ENCODE measurements around the gene N4BP2. TPM values are rescaled to one million over a fixed set of nuclear protein-coding genes. Genes with fewer than 3 reads are reported as not detected.

Gene N4BP2
- total and polyA plus RNA-seq, 2 of the 8 experiments (the other 6 are each of a cell fraction or from before 2014, with no cell fraction given): 4.4 to 44.7 TPM

DNA sequence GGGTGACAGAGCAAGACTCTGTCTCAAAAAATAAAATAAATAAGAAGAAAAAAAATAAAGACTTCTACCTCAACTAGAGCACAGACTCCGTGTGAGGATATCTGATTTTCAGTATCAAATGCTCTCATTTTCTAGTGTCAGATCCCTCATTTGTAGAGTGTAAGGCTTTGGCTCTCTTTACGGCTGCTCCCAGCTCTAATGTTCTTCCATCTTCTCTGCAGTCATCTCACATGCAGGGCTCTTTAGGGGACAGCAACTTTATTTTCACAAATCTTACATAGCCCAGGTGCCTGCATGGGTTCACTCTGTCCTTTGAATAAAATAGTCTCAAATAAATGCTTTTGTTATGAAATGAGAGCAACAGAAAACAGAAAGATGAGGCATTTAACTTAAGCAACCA is 120.9 kb downstream of the N4BP2 start:
- no peak for FAIRE-seq
- CTCF ChIA-PET (ENCODE audit: partially characterized antibody): interaction anchor here (0.8 to 1.3 kb wide), 2 partner anchors 132 to 139 kb away, joined by 3 to 4 read pairs; no protein-coding TSS in a partner anchor
- H3K23ac ChIP-seq (ENCODE audit: insufficient read length): no peak overlapping the region
- no peak overlapping the region for H3K4me2 ChIP-seq (ENCODE audit: insufficient read depth in 1 of 2, low read depth in 2 of 2, low read length in 2 of 2)
- no peak overlapping the region for H3K9ac ChIP-seq (replicated peaks in 1 of 4; ENCODE audit: extremely low read depth in 1 of 4, low read depth in 3 of 4, low read length in 3 of 4)
- WGBS, 2 experiments (ENCODE audit: extremely low coverage in 1 of 2, insufficient coverage in 1 of 2, insufficient read length in 1 of 2, insufficient replicate concordance in 2 of 2, low coverage in 1 of 2, low lambda C conversion rate in 2 of 2, missing lambda C conversion rate in 1 of 2): 83% methylated on average over 2 of the region's 2 CpGs; no CpG with 5 or more reads in 1 of the 2 experiments
- no peaks in the 10 kb centered on the region for H3K9me3 ChIP-seq (ENCODE audit: insufficient read depth in 2 of 2, low read depth in 1 of 2, low read length in 1 of 2)
- H3K4me3 ChIP-seq (ENCODE audit: extremely low read depth in 1 of 4, insufficient read depth in 2 of 4, low read depth in 3 of 4, low read length in 4 of 4): no peak overlapping the region
- H3K14ac ChIP-seq (ENCODE audit: insufficient read length): no peak overlapping the region
- no peaks in the 10 kb centered on the region for H3K79me2 ChIP-seq (ENCODE audit: control insufficient read depth in 1 of 2, insufficient read depth in 2 of 2, low read length in 2 of 2)
- no peak overlapping the region for H3K27ac ChIP-seq (ENCODE audit: low read depth, low read length)
- no peak overlapping the region for H2AFZ ChIP-seq (ENCODE audit: low read length)
- H3K4ac ChIP-seq (replicated peaks; ENCODE audit: insufficient read length, low read depth, low read length): no peak overlapping the region
- H3K4me1 ChIP-seq (replicated peaks in 1 of 4; ENCODE audit: control insufficient read depth in 3 of 4, insufficient read depth in 4 of 4, low read length in 3 of 4): peaks cover 0 to 6% (median 2%) of the 10 kb centered on the region in 4 experiments; a peak in 2 of 7 replicates
- H4K5ac ChIP-seq (ENCODE audit: insufficient read length, low read depth, low read length): no peak overlapping the region
- POLR2A ChIA-PET (ENCODE audit: partially characterized antibody): no interaction called here
- H3K27me3 ChIP-seq (replicated peaks in 1 of 4; ENCODE audit: control insufficient read depth in 3 of 4, extremely low read depth in 1 of 4, insufficient read depth in 3 of 4, low read length in 3 of 4): no peaks in the 10 kb centered on the region
- H2BK15ac ChIP-seq (ENCODE audit: low read length): no peak overlapping the region
- no peak overlapping the region for H2BK5ac ChIP-seq (ENCODE audit: low read depth, low read length)
- no peak overlapping the region for H3K56ac ChIP-seq (replicated peaks; ENCODE audit: insufficient read length, low read depth, low read length)
- H4K91ac ChIP-seq (replicated peaks; ENCODE audit: insufficient read length, low read length): no peak overlapping the region
- H3K23me2 ChIP-seq (ENCODE audit: low read depth, low read length): no peaks in the 10 kb centered on the region
- no peak overlapping the region for H2BK20ac ChIP-seq (ENCODE audit: low read length)
- H2BK120ac ChIP-seq (replicated peaks; ENCODE audit: low read depth, low read length): no peak overlapping the region
- H3K79me1 ChIP-seq (ENCODE audit: low read depth, low read length): no peaks in the 10 kb centered on the region
- no peak overlapping the region for H2BK12ac ChIP-seq (ENCODE audit: low read depth, low read length)
- no peak overlapping the region for H2AK5ac ChIP-seq (ENCODE audit: low read depth, low read length)
- no peak for DNase-seq (ENCODE audit: low read depth in 1 of 2, low spot score in 2 of 2)
- no peaks in the 10 kb centered on the region for H3K36me3 ChIP-seq (ENCODE audit: control insufficient read depth in 2 of 4, insufficient read depth in 4 of 4, low read length in 3 of 4)
- no peaks in the 10 kb centered on the region for H4K20me1 ChIP-seq (replicated peaks in 1 of 2; ENCODE audit: control insufficient read depth in 1 of 2, insufficient read depth in 2 of 2, low read length in 2 of 2)
- no peak overlapping the region for H3K18ac ChIP-seq (ENCODE audit: extremely low read depth, low read length)
- no peak overlapping the region for H4K8ac ChIP-seq (ENCODE audit: extremely low read depth, insufficient read depth, low read length)
- TF ChIP-seq CHD2 (IDR thresholded peaks at IDR 0.05; ENCODE audit: low read length): no peak
- no peak for TF ChIP-seq EGR1 (IDR thresholded peaks at IDR 0.05; ENCODE audit: borderline replicate concordance, low read depth, low read length)
- TF ChIP-seq BACH1 (IDR thresholded peaks at IDR 0.05; ENCODE audit: low read length): no peak
- TF ChIP-seq KDM4A (IDR thresholded peaks at IDR 0.05; ENCODE audit: low read depth, low read length, severe bottlenecking): no peak
- no peak for TF ChIP-seq CBX5 (IDR thresholded peaks at IDR 0.05; ENCODE audit: low read depth, low read length)
- no peak for TF ChIP-seq KDM1A (IDR thresholded peaks at IDR 0.05; ENCODE audit: borderline replicate concordance, low read length)
- TF ChIP-seq CEBPB (IDR thresholded peaks at IDR 0.05; ENCODE audit: low read depth, low read length): no peak
- TF ChIP-seq, protein P1, sequence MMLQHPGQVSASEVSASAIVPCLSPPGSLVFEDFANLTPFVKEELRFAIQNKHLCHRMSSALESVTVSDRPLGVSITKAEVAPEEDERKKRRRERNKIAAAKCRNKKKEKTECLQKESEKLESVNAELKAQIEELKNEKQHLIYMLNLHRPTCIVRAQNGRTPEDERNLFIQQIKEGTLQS (IDR thresholded peaks at IDR 0.05; ENCODE audit: insufficient read depth, low read depth, low read length): no peak
- TF ChIP-seq FOSL1 (IDR thresholded peaks at IDR 0.05; ENCODE audit: insufficient read depth, low read depth, low read length): no peak
